ENCODE measurements around the gene DOCK8. TPM values are rescaled to one million over a fixed set of nuclear protein-coding genes. Genes with fewer than 3 reads are reported as not detected.

DOCK8 gene
- polyA plus RNA-seq, 1 donor (not counting 4 experiments of a cell fraction or from before 2014, with no cell fraction given), result 1.5 TPM

DNA sequence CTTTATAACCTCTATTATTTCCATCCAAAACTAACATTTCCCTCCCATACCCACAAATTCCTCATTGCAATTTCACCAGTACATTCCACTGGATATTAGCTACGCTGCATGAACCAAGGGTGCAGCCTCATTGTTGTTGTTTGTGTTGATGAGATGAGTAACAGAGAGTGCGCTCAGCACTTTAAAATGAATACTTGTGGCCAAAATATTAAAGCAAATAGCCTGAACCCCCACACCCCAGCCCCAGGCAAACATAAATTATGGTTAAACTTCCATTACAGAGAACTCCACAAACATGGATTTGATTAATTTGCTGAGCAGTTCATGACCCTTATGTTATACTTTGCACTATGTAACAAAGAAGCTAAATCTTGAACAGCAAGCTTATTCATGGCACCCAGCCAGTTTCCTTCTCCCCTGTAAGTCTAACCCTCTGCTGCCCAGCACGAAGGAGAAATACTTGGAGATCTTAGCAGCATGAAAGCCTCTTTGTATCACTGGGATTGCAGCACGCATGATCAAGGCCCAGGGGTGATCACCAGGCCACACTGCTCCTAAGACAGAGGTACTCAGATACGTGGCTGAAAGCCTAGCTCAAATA is 205.0 kb downstream of the DOCK8 start:
- DNase-seq (ENCODE audit: low read depth, low spot score), result no peak
- dilution Hi-C loops (cut with MboI; ENCODE audit: extremely low pct_ligation_motif_present, low sequenced_read_pairs), result no loop called here
- Histone ChIP-seq H3K4me2 (ENCODE audit: control insufficient read depth, extremely low read depth, insufficient read depth, low read depth, low read length) (no peak overlapping the region), H2AFZ (ENCODE audit: control insufficient read depth, low read length) (no peak overlapping the region), H3K4me1 (ENCODE audit: control insufficient read depth, extremely low read depth, insufficient read depth, low read length) (peaks cover 2% of the 10 kb centered on the region), H3K36me3 (ENCODE audit: control insufficient read depth in 2 of 2, extremely low read depth in 1 of 2, insufficient read depth in 2 of 2, low read length in 2 of 2) (no peaks in the 10 kb centered on the region), H3K9me3 (ENCODE audit: control insufficient read depth, low read depth, low read length) (no peaks in the 10 kb centered on the region), H3K79me2 (ENCODE audit: control insufficient read depth, insufficient read depth, low read length) (no peaks in the 10 kb centered on the region), H3K4me3 (ENCODE audit: control insufficient read depth in 2 of 3, extremely low read depth in 1 of 3, insufficient read depth in 2 of 3, low read depth in 1 of 3, low read length in 3 of 3) (no peak overlapping the region), H3K9ac (ENCODE audit: control insufficient read depth, extremely low read depth, insufficient read depth, low read length) (no peak overlapping the region), H4K20me1 (ENCODE audit: control insufficient read depth, extremely low read depth, insufficient read depth, low read length) (no peaks in the 10 kb centered on the region), H3K27me3 (ENCODE audit: control insufficient read depth, extremely low read depth, insufficient read depth, low read length) (no peaks in the 10 kb centered on the region), H3K9me1 (ENCODE audit: control insufficient read depth, extremely low read depth, insufficient read depth, low read length) (no peaks in the 10 kb centered on the region), H3K27ac (ENCODE audit: control insufficient read depth, insufficient read depth, low read length) (no peak overlapping the region)
- FAIRE-seq, result no peak
- no peak for TF ChIP-seq EZH2 (IDR thresholded peaks at IDR 0.05; ENCODE audit: low read length)
- TF ChIP-seq, protein P1, sequence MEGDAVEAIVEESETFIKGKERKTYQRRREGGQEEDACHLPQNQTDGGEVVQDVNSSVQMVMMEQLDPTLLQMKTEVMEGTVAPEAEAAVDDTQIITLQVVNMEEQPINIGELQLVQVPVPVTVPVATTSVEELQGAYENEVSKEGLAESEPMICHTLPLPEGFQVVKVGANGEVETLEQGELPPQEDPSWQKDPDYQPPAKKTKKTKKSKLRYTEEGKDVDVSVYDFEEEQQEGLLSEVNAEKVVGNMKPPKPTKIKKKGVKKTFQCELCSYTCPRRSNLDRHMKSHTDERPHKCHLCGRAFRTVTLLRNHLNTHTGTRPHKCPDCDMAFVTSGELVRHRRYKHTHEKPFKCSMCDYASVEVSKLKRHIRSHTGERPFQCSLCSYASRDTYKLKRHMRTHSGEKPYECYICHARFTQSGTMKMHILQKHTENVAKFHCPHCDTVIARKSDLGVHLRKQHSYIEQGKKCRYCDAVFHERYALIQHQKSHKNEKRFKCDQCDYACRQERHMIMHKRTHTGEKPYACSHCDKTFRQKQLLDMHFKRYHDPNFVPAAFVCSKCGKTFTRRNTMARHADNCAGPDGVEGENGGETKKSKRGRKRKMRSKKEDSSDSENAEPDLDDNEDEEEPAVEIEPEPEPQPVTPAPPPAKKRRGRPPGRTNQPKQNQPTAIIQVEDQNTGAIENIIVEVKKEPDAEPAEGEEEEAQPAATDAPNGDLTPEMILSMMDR (optimal IDR thresholded peaks at IDR 0.05 in 1 of 3, IDR thresholded peaks at IDR 0.05 in 1 of 3, conservative IDR thresholded peaks at IDR 0.05 in 1 of 3; ENCODE audit: extremely low read depth in 1 of 3, insufficient read depth in 2 of 3, low read length in 3 of 3), result no peak

DNA sequence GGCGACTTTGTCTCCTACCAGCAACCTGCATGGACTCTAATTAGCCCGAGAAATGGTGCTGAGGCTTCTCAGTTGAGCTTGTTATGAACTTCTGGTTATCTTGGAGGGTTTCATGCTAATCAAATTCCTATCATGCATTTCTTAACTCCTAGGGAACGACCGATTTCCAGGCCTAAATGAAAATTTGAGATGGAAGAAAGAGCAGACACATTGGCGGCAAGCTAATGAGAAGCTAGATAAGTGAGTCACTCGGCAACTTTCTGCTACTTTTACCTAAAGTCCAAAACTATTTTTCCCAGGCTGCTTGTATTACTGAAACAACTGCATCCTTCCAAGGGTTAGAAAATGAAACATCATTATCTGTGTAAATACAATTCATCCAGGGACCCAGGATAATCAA is 207.2 kb downstream of the DOCK8 start:
- Histone ChIP-seq H3K4me3 (ENCODE audit: control insufficient read depth in 2 of 3, extremely low read depth in 1 of 3, insufficient read depth in 2 of 3, low read depth in 1 of 3, low read length in 3 of 3) (no peak overlapping the region), H3K27me3 (ENCODE audit: control insufficient read depth, extremely low read depth, insufficient read depth, low read length) (no peaks in the 10 kb centered on the region), H2AFZ (ENCODE audit: control insufficient read depth, low read length) (no peak overlapping the region), H3K27ac (ENCODE audit: control insufficient read depth, insufficient read depth, low read length) (no peak overlapping the region), H3K9ac (ENCODE audit: control insufficient read depth, extremely low read depth, insufficient read depth, low read length) (no peak overlapping the region), H3K4me1 (ENCODE audit: control insufficient read depth, extremely low read depth, insufficient read depth, low read length) (peaks cover 2% of the 10 kb centered on the region), H3K9me1 (ENCODE audit: control insufficient read depth, extremely low read depth, insufficient read depth, low read length) (no peaks in the 10 kb centered on the region), H3K9me3 (ENCODE audit: control insufficient read depth, low read depth, low read length) (no peaks in the 10 kb centered on the region), H3K79me2 (ENCODE audit: control insufficient read depth, insufficient read depth, low read length) (no peaks in the 10 kb centered on the region), H3K36me3 (ENCODE audit: control insufficient read depth in 2 of 2, extremely low read depth in 1 of 2, insufficient read depth in 2 of 2, low read length in 2 of 2) (no peaks in the 10 kb centered on the region), H4K20me1 (ENCODE audit: control insufficient read depth, extremely low read depth, insufficient read depth, low read length) (no peaks in the 10 kb centered on the region), H3K4me2 (ENCODE audit: control insufficient read depth, extremely low read depth, insufficient read depth, low read depth, low read length) (no peak overlapping the region)
- TF ChIP-seq, protein P1 (optimal IDR thresholded peaks at IDR 0.05 in 1 of 3, IDR thresholded peaks at IDR 0.05 in 1 of 3, conservative IDR thresholded peaks at IDR 0.05 in 1 of 3; ENCODE audit: extremely low read depth in 1 of 3, insufficient read depth in 2 of 3, low read length in 3 of 3), result no peak
- no peak for TF ChIP-seq EZH2 (IDR thresholded peaks at IDR 0.05; ENCODE audit: low read length)
- dilution Hi-C loops (cut with MboI; ENCODE audit: extremely low pct_ligation_motif_present, low sequenced_read_pairs), result no loop called here
- FAIRE-seq, result no peak
- DNase-seq (ENCODE audit: low read depth, low spot score), result no peak
